NT2/D1 (cell line): Measurements from ENCODE around the gene OMP.

Source experiments
- SUZ12 ChIP-seq: IDR thresholded peaks from 2 replicates; pipeline ENCODE4 v1.6.1; 2011; ENCODE audit not compliant: insufficient read length, insufficient read depth; ENCODE audit errors: extremely low read depth
- YY1 ChIP-seq: IDR thresholded peaks from 2 replicates; pipeline ENCODE4 v1.6.1; 2011; ENCODE audit not compliant: insufficient read length, insufficient read depth
- ZNF274 ChIP-seq: IDR thresholded peaks from 2 replicates; pipeline ENCODE4 v1.6.1; 2011; ENCODE audit warnings: mild to moderate bottlenecking, low read depth, low read length

DNA sequence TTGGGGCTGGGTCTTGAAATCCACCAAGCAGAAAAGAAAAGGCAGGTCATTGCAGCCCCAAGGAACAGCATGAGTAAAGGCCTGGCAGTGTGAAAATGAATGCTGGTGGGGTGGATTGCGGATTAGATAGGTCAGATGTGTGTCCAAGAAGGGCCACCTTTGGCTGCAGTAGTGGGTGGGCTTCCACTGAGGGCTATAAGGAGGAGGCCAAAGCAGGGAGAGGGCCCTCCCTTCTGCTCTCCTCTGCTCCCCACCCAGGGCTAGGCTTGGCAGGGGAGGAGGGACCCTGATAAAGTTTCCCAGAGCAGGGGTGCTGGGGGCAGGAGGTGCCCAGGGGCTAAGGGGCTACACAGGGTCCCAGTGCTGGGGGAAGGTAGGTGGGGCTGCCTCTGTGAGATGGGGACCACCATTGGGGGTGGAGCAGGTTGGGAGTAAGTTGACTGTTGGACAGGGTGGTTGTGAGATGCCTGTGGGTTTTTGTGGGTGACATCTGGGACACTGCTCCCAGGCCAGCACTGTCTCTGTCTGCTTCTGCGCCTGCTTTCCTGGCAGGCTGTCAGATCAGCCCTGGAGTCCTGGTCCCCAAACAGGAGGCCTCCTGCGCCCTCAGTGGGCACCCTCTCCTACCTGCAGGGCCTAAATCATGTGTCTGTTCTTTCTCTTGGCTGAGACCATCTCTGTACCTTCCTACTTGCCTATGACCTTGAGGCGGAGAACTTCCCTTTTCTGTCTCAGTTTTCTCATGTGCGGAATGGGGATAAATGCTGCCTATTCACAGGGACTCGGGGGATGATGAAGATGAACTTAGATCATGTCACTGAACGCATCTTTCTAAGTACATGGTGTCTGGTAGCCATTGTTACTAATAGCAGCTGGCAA, 33.9 kb upstream of the OMP start:
- no peak for TF ChIP-seq YY1
- no peak for TF ChIP-seq ZNF274
- no peak for TF ChIP-seq SUZ12
